Activated CD4-positive, alpha-beta T cell treated with anti-CD3 and anti-CD28 coated beads for 48 hours (primary cell): ENCODE results near the gene MCL1.

Experiments used
- DNase-seq: peaks from one replicate; pipeline ENCODE4 v3.0.0-alpha.2; 2020

MCL1 gene

GRCh38 chr1:150535511-150536287, 43.7 kb downstream of the MCL1 start:
- DNase-seq: no peak

- no peak for DNase-seq
Observed at GRCh38 chr1:150534002-150534401, 45.4 kb downstream of the MCL1 start.

GRCh38 chr1:150532860-150533259, 46.5 kb downstream of the MCL1 start:
- no peak for DNase-seq

GRCh38 chr1:150530491-150531159, 48.8 kb downstream of the MCL1 start:
- no peak for DNase-seq

- no peak for DNase-seq
Observed at GRCh38 chr1:150529017-150529416, 50.4 kb downstream of the MCL1 start.

GRCh38 chr1:150528196-150528595, 51.2 kb downstream of the MCL1 start:
- no peak for DNase-seq

GRCh38 chr1:150525348-150525747, 54.1 kb downstream of the MCL1 start:
- no peak for DNase-seq
